IMR-90 (cell line): ENCODE results near the gene NAPA. TPM values are rescaled to one million over a fixed set of nuclear protein-coding genes. Genes with fewer than 3 reads are reported as not detected.

Source experiments
- ATAC-seq: fragments of 200-7000 bp; cut with Tn5 transposase; 2 replicates; pipeline ENCODE4 v1.9.1; 2020; ENCODE audit warnings: low read depth, mild to moderate bottlenecking, moderate library complexity
- BruUV-seq: library from RNA; stranded (reverse); fragments of 400-500 nt; replicated peaks from 2 replicates; lab custom pipeline; 2021; lab: Mats Ljungman, UMichigan
- CTCF ChIA-PET: fragments of 300-600 bp; formaldehyde crosslinking; extraction: SDS; loops from one replicate; lab custom pipeline; 2021; ENCODE audit warnings: antibody characterized with exemption; lab: Yijun Ruan, JAX
- POLR2A ChIA-PET: fragments of 300-600 bp; sonication (Branson Sonifier 250); formaldehyde crosslinking; loops from one replicate; lab custom pipeline; 2022; ENCODE audit warnings: antibody characterized with exemption; ENCODE audit not compliant: unreplicated experiment; lab: Charles Lee
- DNase-seq: peaks from one replicate; pipeline ENCODE4 v3.0.0; 2013
- H2AFZ ChIP-seq: replicated peaks from 2 replicates; pipeline ENCODE3; 2013; ENCODE audit warnings: low read length, mild to moderate bottlenecking; ENCODE audit not compliant: poor library complexity
- H2AK5ac ChIP-seq: 2 replicates; pipeline ENCODE4 v1.6.1; 2013; ENCODE audit warnings: low read depth, low read length, inconsistent platforms
- H2AK9ac ChIP-seq: replicated peaks from 2 replicates; pipeline ENCODE3; 2013; ENCODE audit warnings: mild to moderate bottlenecking, low read depth, low read length, moderate library complexity; ENCODE audit not compliant: poor library complexity
- H2BK120ac ChIP-seq: 2 replicates; pipeline ENCODE4 v1.6.1; 2013; ENCODE audit warnings: low read depth, low read length, inconsistent platforms
- H2BK15ac ChIP-seq: 3 replicates; pipeline ENCODE4 v1.6.1; 2013; ENCODE audit warnings: low read depth, low read length, inconsistent platforms
- H2BK20ac ChIP-seq: 2 replicates; pipeline ENCODE4 v1.6.1; 2013; ENCODE audit warnings: low read depth, mild to moderate bottlenecking, inconsistent platforms, low read length, moderate library complexity
- H2BK5ac ChIP-seq: 2 replicates; pipeline ENCODE4 v1.6.1; 2013; ENCODE audit warnings: mild to moderate bottlenecking, low read depth, low read length, inconsistent platforms; ENCODE audit not compliant: poor library complexity, severe bottlenecking
- H3K14ac ChIP-seq: replicated peaks from 2 replicates; pipeline ENCODE4 v1.6.1; 2013; ENCODE audit warnings: low read depth, low read length, inconsistent platforms
- H3K18ac ChIP-seq: 2 replicates; pipeline ENCODE4 v1.6.1; 2013; ENCODE audit warnings: low read depth, low read length, control low read depth
- H3K23ac ChIP-seq: 2 replicates; pipeline ENCODE4 v1.6.1; 2013; ENCODE audit warnings: low read depth, low read length, inconsistent platforms
- H3K27ac ChIP-seq: 2 replicates; pipeline ENCODE4 v1.5.1; 2013; ENCODE audit warnings: mild to moderate bottlenecking, control low read depth, low read length; ENCODE audit not compliant: insufficient read depth
- H3K27me3 ChIP-seq: 2 replicates; pipeline ENCODE4 v1.6.1; 2013; ENCODE audit warnings: low read length; ENCODE audit not compliant: control insufficient read depth, insufficient read depth
- H3K36me3 ChIP-seq: 2 replicates; pipeline ENCODE4 v1.6.1; 2013; ENCODE audit warnings: low read length, mixed read lengths; ENCODE audit not compliant: control insufficient read depth, insufficient read depth
- H3K4ac ChIP-seq: 2 replicates; pipeline ENCODE4 v1.6.1; 2013; ENCODE audit warnings: low read depth, low read length, inconsistent platforms
- H3K4me1 ChIP-seq: 2 replicates; pipeline ENCODE4 v1.6.1; 2013; ENCODE audit warnings: low read length, mixed read lengths; ENCODE audit not compliant: control insufficient read depth, insufficient read depth
- H3K4me2 ChIP-seq: 2 replicates; pipeline ENCODE4 v1.6.1; 2013; ENCODE audit warnings: low read depth, mild to moderate bottlenecking, control low read depth, low read length, moderate library complexity
- H3K4me3 ChIP-seq: 2 replicates; pipeline ENCODE4 v1.5.1; 2013; ENCODE audit warnings: low read depth, mild to moderate bottlenecking, control low read depth, low read length, moderate library complexity; ENCODE audit not compliant: insufficient read depth
- H3K56ac ChIP-seq: 2 replicates; pipeline ENCODE4 v1.6.1; 2013; ENCODE audit warnings: low read length, inconsistent platforms; ENCODE audit not compliant: insufficient read depth; ENCODE audit errors: extremely low read depth
- H3K79me1 ChIP-seq, 2 experiments: 2 replicates each; pipeline ENCODE4 v1.6.1; 2013; ENCODE audit warnings: low read length in 2 of 2, inconsistent platforms in 1 of 2, low read depth in 1 of 2
- H3K9ac ChIP-seq: 2 replicates; pipeline ENCODE4 v1.6.1; 2013; ENCODE audit warnings: low read depth, low read length, control low read depth
- H3K9me1 ChIP-seq: 2 replicates; pipeline ENCODE4 v1.6.1; 2013; ENCODE audit warnings: low read length, inconsistent platforms; ENCODE audit not compliant: insufficient read depth
- H3K9me3 ChIP-seq: 2 replicates; pipeline ENCODE4 v1.6.1; 2013; ENCODE audit warnings: low read length; ENCODE audit not compliant: control insufficient read depth, insufficient read depth
- H4K20me1 ChIP-seq: 2 replicates; pipeline ENCODE4 v1.6.1; 2013; ENCODE audit warnings: low read length, inconsistent platforms; ENCODE audit not compliant: insufficient read depth
- H4K5ac ChIP-seq: 2 replicates; pipeline ENCODE4 v1.6.1; 2013; ENCODE audit warnings: mild to moderate bottlenecking, low read depth, low read length, control low read depth
- H4K8ac ChIP-seq, 2 experiments: 2 replicates each; pipeline ENCODE4 v1.6.1; 2013; ENCODE audit warnings: low read depth in 2 of 2, low read length in 2 of 2, control low read depth in 1 of 2, inconsistent platforms in 1 of 2
- H4K91ac ChIP-seq: 2 replicates; pipeline ENCODE4 v1.6.1; 2013; ENCODE audit warnings: low read depth, low read length, inconsistent platforms; ENCODE audit not compliant: insufficient read depth
- BHLHE40 ChIP-seq: fragments of 150-350 bp; IDR thresholded peaks from 2 replicates; pipeline ENCODE4 v1.6.1; 2016; ENCODE audit warnings: mild to moderate bottlenecking, low read depth, low read length
- CEBPB ChIP-seq: IDR thresholded peaks from 2 replicates; pipeline ENCODE4 v1.6.1; 2012; ENCODE audit warnings: low read depth, low read length, improper control_type of control experiment
- CHD1 ChIP-seq: IDR thresholded peaks from 2 replicates; pipeline ENCODE4 v1.6.1; 2012; ENCODE audit warnings: low read depth, low read length, improper control_type of control experiment
- FOS ChIP-seq: fragments of 150-350 bp; IDR thresholded peaks from 2 replicates; pipeline ENCODE4 v1.6.1; 2016; ENCODE audit warnings: low read depth, low read length
- MAFK ChIP-seq: IDR thresholded peaks from 2 replicates; pipeline ENCODE4 v1.6.1; 2012; ENCODE audit warnings: low read depth, low read length, improper control_type of control experiment
- MAZ ChIP-seq: IDR thresholded peaks from 2 replicates; pipeline ENCODE4 v1.6.1; 2012; ENCODE audit warnings: low read depth, mild to moderate bottlenecking, low read length, improper control_type of control experiment, moderate library complexity, borderline replicate concordance
- NFE2L2 ChIP-seq: fragments of 150-350 bp; IDR thresholded peaks from 2 replicates; pipeline ENCODE4 v1.6.1; 2016; ENCODE audit warnings: low read depth, mild to moderate bottlenecking, low read length
- POLR2A ChIP-seq: IDR thresholded peaks from 2 replicates; pipeline ENCODE4 v1.6.1; 2012; ENCODE audit warnings: mild to moderate bottlenecking, low read depth, low read length
- RAD21 ChIP-seq: IDR thresholded peaks from 2 replicates; pipeline ENCODE4 v1.6.1; 2012; ENCODE audit warnings: low read length, improper control_type of control experiment
- RCOR1 ChIP-seq: IDR thresholded peaks from 2 replicates; pipeline ENCODE4 v1.6.1; 2012; ENCODE audit warnings: mild to moderate bottlenecking, low read length, improper control_type of control experiment; ENCODE audit not compliant: insufficient replicate concordance
- WGBS, 2 experiments: methylation state at CpG; one replicate each; pipeline versions ENCODE4 v1.1.5 to v1.1.7; 2013; ENCODE audit warnings: missing lambda C conversion rate in 2 of 2; ENCODE audit not compliant: insufficient read length in 1 of 2; ENCODE audit errors: extremely low coverage in 2 of 2; 5-methylcytosine and 5-hydroxymethylcytosine counted together
- dilution Hi-C: fragments of 300-500 bp; cut with HindIII; formaldehyde crosslinking; loops from one replicate; pipeline ENCODE4 v1.14.3; 2018; ENCODE audit warnings: low sequenced_read_pairs; ENCODE audit not compliant: unreplicated experiment
- in situ Hi-C: fragments of 300-500 bp; cut with MboI; formaldehyde crosslinking; loops from 3 replicates; pipeline ENCODE4 v1.14.3; 2019; ENCODE audit warnings: low sequenced_read_pairs, inconsistent platforms, mixed read lengths
- intact Hi-C: fragments of 100-400 bp; cut with micrococcal nuclease; formaldehyde crosslinking; loops from 2 replicates; pipeline ENCODE4 v1.10.0; 2022
- polyA plus RNA-seq, 3 experiments: library from polyadenylated mRNA; depleted of rRNA; stranded (reverse); fragments of >200 nt; gene quantifications; 2 replicates each; pipeline ENCODE4 v1.2.3, GENCODE V29; 2012; ENCODE audit warnings: low replicate concordance in 1 of 3
- total RNA-seq: library from RNA; depleted of rRNA; stranded (reverse); fragments of >200 nt; gene quantifications from 2 replicates; pipeline ENCODE4 v1.2.3, GENCODE V29; 2012
- TF ChIP-seq, protein P1 (sequence below): fragments of 150-350 bp; IDR thresholded peaks from 2 replicates; pipeline ENCODE4 v1.6.1; 2016; ENCODE audit warnings: low read depth, mild to moderate bottlenecking, low read length, moderate library complexity, borderline replicate concordance

NAPA gene
- total and polyA plus RNA-seq, 2 of the 4 experiments (the other 2 are of a cell fraction), result 76.4 to 126 TPM

DNA sequence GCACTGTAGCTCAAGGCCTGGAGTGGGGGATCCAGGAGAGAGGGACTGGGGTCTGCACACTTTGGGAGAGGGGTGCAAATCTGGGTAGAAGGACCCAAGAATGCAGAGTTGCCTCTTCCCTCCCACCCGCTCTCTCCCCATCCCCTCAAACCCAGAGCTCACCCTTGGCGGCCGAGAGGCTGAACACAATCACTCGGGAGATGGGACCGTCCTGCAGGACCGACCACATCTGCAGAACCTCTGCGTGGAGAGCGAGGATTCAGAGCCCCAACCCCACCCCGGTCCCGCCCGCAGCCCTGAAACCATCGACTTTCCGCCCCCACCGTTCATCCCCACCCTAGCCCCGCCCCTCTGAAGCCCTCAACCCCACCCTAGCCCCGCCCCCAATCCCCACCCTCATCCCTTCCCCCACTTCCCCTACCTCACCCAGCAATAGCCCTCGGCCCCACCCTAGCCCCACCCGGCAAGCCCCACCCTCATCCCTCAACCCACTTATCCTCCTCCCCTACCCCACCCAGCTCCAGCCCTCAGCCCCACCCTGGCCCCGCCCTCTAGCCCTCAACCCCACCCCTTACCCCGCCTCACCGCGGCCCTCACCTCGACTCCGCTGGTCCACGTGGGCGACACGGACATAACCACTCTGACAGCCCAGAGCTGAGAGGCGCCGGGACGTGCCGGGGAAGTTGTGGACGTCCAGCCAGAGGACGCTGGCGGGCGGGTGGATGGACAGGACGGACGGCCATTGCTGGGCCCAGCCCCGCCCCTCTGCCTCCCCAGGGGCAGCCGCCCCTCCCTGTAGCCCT is 35.0 kb downstream of the NAPA start:
- no peak overlapping the region for H2AK9ac ChIP-seq
- H3K4me1 ChIP-seq, result peaks cover 2% of the 10 kb centered on the region; the same call in 1 of the 2 replicates
- CTCF ChIA-PET, result no interaction called here
- no peak overlapping the region for H3K4ac ChIP-seq
- H2AFZ ChIP-seq, result peak overlapping the region; percentile 72
- H3K23ac ChIP-seq, result no peak overlapping the region
- dilution Hi-C loops (no loop called here), intact Hi-C loops (loop anchor here (5.0 kb wide), 1 partner anchor 43 kb away; no protein-coding TSS in a partner anchor), in situ Hi-C loops (no loop called here)
- H4K5ac ChIP-seq, result no peak overlapping the region
- no peak overlapping the region for H2BK120ac ChIP-seq
- H3K9me1 ChIP-seq, result no peaks in the 10 kb centered on the region
- no peak overlapping the region for H3K9ac ChIP-seq
- no peaks in the 10 kb centered on the region for H3K27me3 ChIP-seq
- no peak overlapping the region for H3K4me2 ChIP-seq
- 9% methylated on average over 18 of the region's 39 CpGs; no CpG with 5 or more reads in 1 of the 2 experiments for WGBS, 2 experiments
- TF ChIP-seq RAD21, result no peak
- no peak for TF ChIP-seq RCOR1
- no peak for TF ChIP-seq MAZ
- TF ChIP-seq CEBPB, result no peak
- TF ChIP-seq POLR2A, result no peak
- TF ChIP-seq, protein P1, sequence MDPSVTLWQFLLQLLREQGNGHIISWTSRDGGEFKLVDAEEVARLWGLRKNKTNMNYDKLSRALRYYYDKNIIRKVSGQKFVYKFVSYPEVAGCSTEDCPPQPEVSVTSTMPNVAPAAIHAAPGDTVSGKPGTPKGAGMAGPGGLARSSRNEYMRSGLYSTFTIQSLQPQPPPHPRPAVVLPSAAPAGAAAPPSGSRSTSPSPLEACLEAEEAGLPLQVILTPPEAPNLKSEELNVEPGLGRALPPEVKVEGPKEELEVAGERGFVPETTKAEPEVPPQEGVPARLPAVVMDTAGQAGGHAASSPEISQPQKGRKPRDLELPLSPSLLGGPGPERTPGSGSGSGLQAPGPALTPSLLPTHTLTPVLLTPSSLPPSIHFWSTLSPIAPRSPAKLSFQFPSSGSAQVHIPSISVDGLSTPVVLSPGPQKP, result no peak
- TF ChIP-seq BHLHE40, result no peak
- no peak for TF ChIP-seq MAFK
- TF ChIP-seq CHD1, result no peak
- no peak for TF ChIP-seq FOS
- TF ChIP-seq NFE2L2, result no peak
- no peak overlapping the region for H3K18ac ChIP-seq
- H4K91ac ChIP-seq, result no peak overlapping the region
- H3K27ac ChIP-seq, result no peak overlapping the region
- ATAC-seq (no peak), DNase-seq (no peak)
- peaks cover 0 to 11% of the 10 kb centered on the region in 2 experiments; a peak in 2 of 4 replicates for H3K79me1 ChIP-seq
- H3K56ac ChIP-seq, result no peak overlapping the region
- no peak overlapping the region for H2BK15ac ChIP-seq
- no peak overlapping the region for H4K8ac ChIP-seq
- H4K20me1 ChIP-seq, result no peaks in the 10 kb centered on the region
- no peak overlapping the region for H2AK5ac ChIP-seq
- no TSS peak for BruUV-seq
- peak overlapping the region; percentile 24; the same call in 1 of the 2 replicates for H3K4me3 ChIP-seq
- H2BK5ac ChIP-seq, result no peak overlapping the region
- no peak overlapping the region for H2BK20ac ChIP-seq
- no peaks in the 10 kb centered on the region for H3K9me3 ChIP-seq
- H3K14ac ChIP-seq, result no peak overlapping the region
- no peaks in the 10 kb centered on the region for H3K36me3 ChIP-seq
- POLR2A ChIA-PET, result no interaction called here
